NCI-H146 (cell line): ENCODE data around the gene EHBP1.

Experiments
- DNase-seq: peaks from one replicate; lab custom pipeline; 2025; lab: John Stamatoyannopoulos, UW

Gene EHBP1

DNA sequence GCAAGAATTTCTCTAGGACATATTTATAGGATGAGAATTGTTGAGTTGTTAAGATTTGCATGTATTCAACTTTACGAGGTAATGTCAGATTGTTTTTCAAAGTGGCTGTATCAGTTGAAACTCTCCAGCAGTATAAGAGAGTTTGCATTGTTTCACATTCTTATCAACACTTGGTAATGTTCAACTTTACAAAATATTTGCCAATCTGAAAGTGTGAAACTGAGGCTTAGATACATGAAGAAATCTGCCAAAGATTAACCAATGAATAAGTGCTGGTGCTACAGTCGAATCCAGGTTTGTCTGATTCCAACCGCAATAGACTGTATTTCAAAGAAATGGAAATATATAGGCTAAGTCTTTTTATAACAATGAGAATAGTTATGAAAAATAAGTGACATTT is 117.0 kb downstream of the EHBP1 start:
- DNase-seq, result no peak

- DNase-seq, result no peak
Measured at GRCh38 chr2:62824388-62824787, 118.9 kb downstream of the EHBP1 start.

GRCh38 chr2:62826141-62826540 is 120.6 kb downstream of the EHBP1 start:
- DNase-seq, result no peak

- DNase-seq, result no peak
Measured at GRCh38 chr2:62826953-62827675, 121.6 kb downstream of the EHBP1 start.

DNA sequence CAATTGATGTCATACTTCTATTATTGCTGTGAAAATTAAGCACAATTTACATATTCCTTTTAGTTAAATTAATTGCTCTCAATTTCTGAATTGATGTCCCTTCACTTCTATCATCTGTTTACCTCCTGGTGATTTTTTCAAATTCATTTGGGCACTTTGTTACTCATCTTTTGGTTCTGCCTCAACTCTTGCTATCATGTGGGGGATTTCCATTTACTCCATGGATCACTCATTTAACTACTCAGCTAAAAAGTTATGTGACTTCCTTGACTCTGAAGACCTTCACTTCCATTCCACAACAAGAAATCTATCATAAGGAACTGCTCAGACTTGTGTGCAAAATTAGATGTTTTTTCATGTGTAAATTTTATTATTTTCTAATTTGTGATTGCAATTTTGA is 126.2 kb downstream of the EHBP1 start:
- no peak for DNase-seq

- DNase-seq, result no peak
Measured at GRCh38 chr2:62844311-62845090, 139.0 kb downstream of the EHBP1 start.

DNA sequence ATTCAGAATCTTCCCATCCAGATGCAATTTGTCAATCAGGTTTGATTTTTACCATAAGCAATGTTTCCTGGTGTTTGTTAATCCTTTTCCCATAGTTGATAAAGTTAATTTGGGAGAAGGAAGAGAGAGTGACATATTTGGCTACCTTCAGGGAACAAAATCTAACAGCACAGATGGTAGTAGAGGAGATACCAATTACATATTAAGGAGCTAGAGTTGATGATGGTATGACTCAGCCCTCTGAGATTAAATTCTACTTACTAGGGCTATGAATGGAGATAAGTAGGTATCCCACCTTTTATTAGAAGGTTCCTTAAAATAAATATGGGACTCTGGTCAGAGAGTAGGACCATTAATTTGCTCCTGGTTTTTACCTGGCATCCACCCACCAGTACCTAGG is 139.7 kb downstream of the EHBP1 start:
- DNase-seq, result no peak

GRCh38 chr2:62852254-62852653 is 146.7 kb downstream of the EHBP1 start:
- DNase-seq, result no peak

GRCh38 chr2:62854600-62855514 is 149.3 kb downstream of the EHBP1 start:
- DNase-seq, result no peak

- DNase-seq, result no peak
Measured at GRCh38 chr2:62856228-62857040, 150.9 kb downstream of the EHBP1 start.

GRCh38 chr2:62857139-62857931 is 151.8 kb downstream of the EHBP1 start:
- no peak for DNase-seq

GRCh38 chr2:62858231-62858832 is 152.8 kb downstream of the EHBP1 start:
- no peak for DNase-seq

DNA sequence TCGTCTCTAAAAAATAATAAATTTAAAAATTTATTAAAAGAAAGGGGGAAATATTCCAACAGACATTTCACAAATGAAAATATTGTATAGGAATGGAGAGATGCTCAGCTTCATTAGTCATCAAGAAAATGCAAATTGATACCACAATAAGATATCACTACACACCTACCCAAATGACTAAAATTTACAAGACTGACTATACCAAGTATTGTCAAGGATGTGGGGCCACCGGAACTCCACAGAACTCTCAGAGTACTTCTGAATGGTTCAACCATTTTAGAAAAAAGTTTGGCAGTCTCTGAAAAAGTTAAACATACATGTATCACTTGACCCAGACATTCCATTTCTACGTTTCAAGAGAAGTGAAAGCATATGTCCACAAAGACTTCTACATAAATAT is 163.4 kb downstream of the EHBP1 start:
- DNase-seq, result no peak

- no peak for DNase-seq
Measured at GRCh38 chr2:62870966-62871365, 165.5 kb downstream of the EHBP1 start.

DNA sequence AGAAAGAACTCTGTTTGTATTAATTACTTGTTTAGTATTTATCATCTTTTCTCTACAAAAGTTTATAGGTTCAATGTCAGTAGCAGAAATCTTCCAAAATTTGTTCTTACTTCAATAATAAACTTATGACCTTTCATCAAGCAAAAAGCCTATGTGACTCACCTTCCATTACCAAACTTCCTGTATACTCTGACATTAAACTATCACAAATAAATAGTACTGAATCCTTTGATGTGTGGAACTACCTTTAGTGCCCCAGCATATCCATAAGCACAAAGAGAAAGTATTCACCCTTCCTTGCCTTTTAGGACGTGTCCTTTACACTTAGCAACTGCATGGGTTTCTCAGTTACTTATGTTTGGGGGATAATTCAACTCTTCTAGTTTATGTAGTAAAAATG is 166.0 kb downstream of the EHBP1 start:
- DNase-seq, result no peak

DNA sequence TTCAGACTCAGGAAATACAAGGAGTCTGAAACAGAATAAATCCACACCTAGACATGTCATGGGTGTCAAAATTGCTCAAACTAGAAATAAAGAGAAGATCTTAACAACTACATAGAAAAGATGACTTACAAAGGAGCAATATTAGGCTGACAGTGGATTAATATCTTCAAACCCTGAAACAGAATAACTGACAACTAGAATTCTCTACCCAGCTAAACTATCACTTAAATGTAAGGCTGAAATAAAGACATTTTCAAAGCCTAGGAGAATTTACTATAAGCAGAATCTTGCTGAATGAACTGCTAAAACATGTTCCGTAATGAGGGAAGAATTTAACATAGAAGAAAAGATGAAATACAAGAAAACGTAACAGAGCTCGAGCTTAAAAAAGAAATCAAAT is 168.1 kb downstream of the EHBP1 start:
- DNase-seq, result no peak

GRCh38 chr2:62874881-62875383 is 169.4 kb downstream of the EHBP1 start:
- DNase-seq, result no peak

- DNase-seq, result no peak
Measured at GRCh38 chr2:62881162-62881795, 175.8 kb downstream of the EHBP1 start.

- DNase-seq, result no peak
Measured at GRCh38 chr2:62883629-62884028, 178.1 kb downstream of the EHBP1 start.

DNA sequence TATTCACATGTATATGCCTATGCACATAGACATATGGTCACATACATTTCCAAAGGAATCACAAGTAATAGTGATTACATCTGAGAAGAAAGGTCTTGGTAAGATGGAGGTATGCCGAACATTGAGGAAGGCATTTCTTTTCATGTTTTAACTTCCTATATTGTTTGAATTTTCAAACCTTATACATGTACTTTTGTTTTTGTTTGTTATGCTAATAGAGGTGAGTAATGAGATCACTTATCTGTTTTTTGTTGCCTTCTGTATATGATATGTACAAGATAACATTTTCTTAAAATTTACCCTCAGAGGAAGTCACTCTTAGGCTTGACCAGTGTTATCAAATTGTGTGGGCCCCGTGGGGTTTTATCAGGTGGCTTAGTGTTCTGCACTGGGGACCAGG is 178.6 kb downstream of the EHBP1 start:
- DNase-seq, result no peak
